Fibroblast of lung (primary cell): ENCODE results near the gene HK3.

Source experiments
- CTCF ChIP-seq, 2 donors: IDR thresholded peaks in 1 of 2; conservative IDR thresholded peaks in 1 of 2; 1 replicate in 1 of 2; 2 replicates in 1 of 2; pipeline ENCODE4 v1.5.1; 2011 to 2012; ENCODE audit warnings: low read length in 2 of 2, control low read depth in 1 of 2, inconsistent platforms in 1 of 2, low read depth in 1 of 2, mild to moderate bottlenecking in 1 of 2
- EZH2 ChIP-seq: IDR thresholded peaks from 2 replicates; pipeline ENCODE4 v1.5.1; 2012; ENCODE audit warnings: low read length, control low read depth, mild to moderate bottlenecking; ENCODE audit errors: missing control alignments

GRCh38 chr5:176899296-176899891, at the start of gene HK3:
- TF ChIP-seq CTCF (conservative IDR thresholded peaks at IDR 0.05 in 1 of 2, IDR thresholded peaks at IDR 0.05 in 1 of 2; ENCODE audit: low read depth in 1 of 2, low read length in 2 of 2) = no peak
- no peak for TF ChIP-seq EZH2
